Type B pancreatic cell (in vitro differentiated cells): ENCODE results near the gene CDH20. TPM values are rescaled to one million over a fixed set of nuclear protein-coding genes. Genes with fewer than 3 reads are reported as not detected.

Source experiments
- DNase-seq: peaks from one replicate; pipeline ENCODE4 v3.0.0; 2021; ENCODE audit warnings: mixed read lengths; ENCODE audit not compliant: unreplicated experiment; ENCODE audit errors: extremely low spot score
- H3K27ac Mint-ChIP-seq: 2 replicates; pipeline ENCODE4 v1.8.0; 2021; ENCODE audit warnings: mild to moderate bottlenecking, mixed read lengths
- H3K27me3 Mint-ChIP-seq: 2 replicates; pipeline ENCODE4 v1.8.0; 2021; ENCODE audit warnings: mixed read lengths
- H3K36me3 Mint-ChIP-seq: 2 replicates; pipeline ENCODE4 v1.8.0; 2021; ENCODE audit warnings: mixed read lengths
- H3K4me1 Mint-ChIP-seq: one replicate; pipeline ENCODE4 v1.8.0; 2021; ENCODE audit warnings: mixed read lengths; ENCODE audit not compliant: unreplicated experiment
- H3K4me3 Mint-ChIP-seq: 2 replicates; pipeline ENCODE4 v1.8.0; 2021; ENCODE audit warnings: mild to moderate bottlenecking, mixed read lengths
- H3K9me3 Mint-ChIP-seq: 2 replicates; pipeline ENCODE4 v1.8.0; 2021; ENCODE audit warnings: mixed read lengths
- CTCF ChIP-seq: fragments of 200-600 bp; sonication (generic); conservative IDR thresholded peaks from 2 replicates; pipeline ENCODE4 v1.5.0; 2021; ENCODE audit warnings: antibody characterized with exemption, mild to moderate bottlenecking
- total RNA-seq: library from RNA; stranded (reverse); gene quantifications from 2 replicates; pipeline ENCODE4 v1.2.1, GENCODE V29; 2021; ENCODE audit warnings: low replicate concordance

CDH20 gene
- total RNA-seq, 1 donor from 2014 or later = 1.6 TPM

DNA sequence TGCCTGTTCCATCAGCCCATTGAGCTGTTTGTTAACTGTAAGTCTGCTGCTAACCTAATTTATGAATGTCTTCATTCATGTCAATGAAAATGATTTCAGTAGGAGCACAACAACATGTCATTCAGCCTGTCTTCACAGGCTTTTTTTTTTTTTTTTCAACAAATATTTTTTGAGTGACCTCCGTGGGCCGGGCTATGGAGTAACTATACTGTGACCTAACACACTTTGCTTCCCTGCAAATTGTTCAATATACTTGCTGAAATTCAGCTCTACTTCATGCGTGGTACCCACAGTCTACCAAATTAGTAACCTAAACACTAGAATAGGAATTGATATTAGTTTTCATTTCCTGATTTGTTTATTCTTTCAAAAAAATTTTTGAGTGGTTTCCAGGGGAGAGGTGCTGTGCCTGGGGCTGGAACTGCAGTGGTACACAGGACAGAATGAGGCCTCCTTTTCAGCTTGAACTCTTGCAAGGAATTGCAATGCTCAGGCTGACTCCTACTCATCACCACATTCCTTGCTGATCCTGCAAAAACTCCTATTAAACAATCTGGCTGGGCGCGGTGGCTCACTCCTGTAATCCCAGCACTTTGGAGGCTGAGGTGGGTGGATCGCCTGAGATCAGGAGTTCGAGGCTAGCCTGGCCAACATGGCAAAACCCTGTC, 87.1 kb downstream of the CDH20 start:
- no peak overlapping the region for H3K27ac Mint-ChIP-seq
- H3K4me1 Mint-ChIP-seq = no peaks in the 10 kb centered on the region
- no peak for TF ChIP-seq CTCF
- H3K27me3 Mint-ChIP-seq = no peaks in the 10 kb centered on the region
- no peak overlapping the region for H3K4me3 Mint-ChIP-seq
- DNase-seq = no peak
- no peaks in the 10 kb centered on the region for H3K9me3 Mint-ChIP-seq
- no peaks in the 10 kb centered on the region for H3K36me3 Mint-ChIP-seq

DNA sequence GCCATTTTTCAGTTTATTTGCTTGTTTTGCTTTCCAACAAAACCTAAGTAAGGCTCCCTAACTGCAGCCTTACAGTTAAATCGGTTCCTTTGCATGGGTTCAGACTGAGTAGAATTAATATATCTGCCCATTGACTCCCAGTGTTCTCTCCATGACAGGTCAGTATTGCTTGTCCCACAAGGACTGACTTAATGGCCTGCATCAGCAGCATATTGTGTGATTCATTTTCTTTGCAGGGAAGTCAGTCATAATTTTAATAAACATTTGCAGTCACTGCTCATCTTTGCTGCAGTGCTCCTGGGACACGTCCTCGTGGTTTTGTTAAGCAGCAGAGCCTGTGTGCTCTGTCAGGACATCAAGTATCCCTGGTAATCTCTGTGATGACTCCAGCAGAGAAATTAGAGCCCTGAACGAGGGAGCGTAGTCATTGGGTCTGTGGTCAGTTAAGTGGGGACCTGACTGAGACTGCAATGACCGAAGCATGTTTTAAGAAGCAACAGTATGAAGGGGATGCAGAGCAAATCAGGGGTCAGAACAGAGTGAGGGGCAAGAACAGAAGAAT, 93.3 kb downstream of the CDH20 start:
- no peak overlapping the region for H3K27ac Mint-ChIP-seq
- no peak for TF ChIP-seq CTCF
- no peaks in the 10 kb centered on the region for H3K27me3 Mint-ChIP-seq
- peaks cover 10% of the 10 kb centered on the region for H3K4me1 Mint-ChIP-seq
- H3K36me3 Mint-ChIP-seq = no peaks in the 10 kb centered on the region
- DNase-seq = no peak
- H3K9me3 Mint-ChIP-seq = no peaks in the 10 kb centered on the region
- H3K4me3 Mint-ChIP-seq = no peak overlapping the region

GRCh38 chr18:61428266-61428665, 95.0 kb downstream of the CDH20 start:
- H3K27ac Mint-ChIP-seq = no peak overlapping the region
- no peak overlapping the region for H3K4me3 Mint-ChIP-seq
- DNase-seq = no peak
- H3K4me1 Mint-ChIP-seq = peaks cover 10% of the 10 kb centered on the region
- no peaks in the 10 kb centered on the region for H3K9me3 Mint-ChIP-seq
- no peaks in the 10 kb centered on the region for H3K27me3 Mint-ChIP-seq
- TF ChIP-seq CTCF = no peak
- H3K36me3 Mint-ChIP-seq = no peaks in the 10 kb centered on the region

- Mint-ChIP-seq H3K4me3 (no peak overlapping the region), H3K27me3 (no peaks in the 10 kb centered on the region), H3K36me3 (no peaks in the 10 kb centered on the region), H3K4me1 (peaks cover 6% of the 10 kb centered on the region), H3K9me3 (no peaks in the 10 kb centered on the region), H3K27ac (no peak overlapping the region)
- no peak for DNase-seq
- no peak for TF ChIP-seq CTCF
These were observed 99.4 kb downstream of the CDH20 start for GRCh38 chr18:61432590-61432989.

GRCh38 chr18:61435064-61435652, 101.9 kb downstream of the CDH20 start:
- Mint-ChIP-seq H3K36me3 (no peaks in the 10 kb centered on the region), H3K4me3 (no peak overlapping the region), H3K4me1 (no peaks in the 10 kb centered on the region), H3K27me3 (peaks cover 4% of the 10 kb centered on the region), H3K27ac (no peak overlapping the region), H3K9me3 (no peaks in the 10 kb centered on the region)
- peak; percentile 78 for TF ChIP-seq CTCF
- DNase-seq = no peak
